Breast epithelium (tissue), 3 donors: ENCODE data around the gene SMAD7.

ENCODE experiments used
- CTCF ChIP-seq, 3 donors: fragments of 450-650 bp; IDR thresholded peaks; one replicate each; pipeline ENCODE4 v1.5.1; 2016 to 2017; ENCODE audit warnings: antibody characterized with exemption in 3 of 3, mild to moderate bottlenecking in 3 of 3, moderate library complexity in 3 of 3
- POLR2A ChIP-seq: fragments of 450-650 bp; IDR thresholded peaks from one replicate; pipeline ENCODE4 v1.6.1; 2016; ENCODE audit warnings: antibody characterized with exemption, mild to moderate bottlenecking, moderate library complexity

GRCh38 chr18:48959551-48959920, 8.8 kb upstream of the SMAD7 start:
- TF ChIP-seq POLR2A (no peak), CTCF (IDR thresholded peaks at IDR 0.05) (no peak)
